SK-N-SH treated with all-trans-retinoic acid at 6 μM for 48 hours (cell line): ENCODE results near the gene SUCLA2.

ENCODE experiments used
- ATAC-seq: fragments of 200-7000 bp; cut with Tn5 transposase; 3 replicates; pipeline ENCODE4 v1.9.1; 2020; ENCODE audit warnings: mild to moderate bottlenecking, moderate library complexity
- ARNTL ChIP-seq: fragments of 450-650 bp; formaldehyde crosslinking; IDR thresholded peaks from 2 replicates; pipeline ENCODE4 v1.5.0; 2020; ENCODE audit warnings: low read depth, mild to moderate bottlenecking, moderate library complexity, borderline replicate concordance
- BACH2 ChIP-seq: fragments of 250-450 bp; sonication (Bioruptor Pico); IDR thresholded peaks from 2 replicates; pipeline ENCODE4 v1.9.0; 2021; ENCODE audit warnings: mild to moderate bottlenecking, borderline replicate concordance
- CREB5 ChIP-seq: fragments of 250-450 bp; sonication (Bioruptor Pico); IDR thresholded peaks from 2 replicates; pipeline ENCODE4 v1.5.1; 2020; ENCODE audit warnings: low read depth, mild to moderate bottlenecking, moderate library complexity
- CSDC2 ChIP-seq: fragments of 250-450 bp; sonication (Bioruptor Pico); IDR thresholded peaks from 2 replicates; pipeline ENCODE4 v1.5.0; 2020; ENCODE audit warnings: mild to moderate bottlenecking, moderate library complexity
- ESRRG ChIP-seq: fragments of 250-450 bp; sonication (Bioruptor Pico); IDR thresholded peaks from 2 replicates; pipeline ENCODE4 v1.6.1; 2021; ENCODE audit warnings: mild to moderate bottlenecking
- GLIS3 ChIP-seq: fragments of 250-450 bp; sonication (Bioruptor Pico); IDR thresholded peaks from 2 replicates; pipeline ENCODE4 v1.5.0; 2020; ENCODE audit warnings: mild to moderate bottlenecking, moderate library complexity
- OSR1 ChIP-seq: fragments of 250-450 bp; sonication (Bioruptor Pico); IDR thresholded peaks from 2 replicates; pipeline ENCODE4 v1.8.0; 2022; ENCODE audit warnings: moderate library complexity, mild to moderate bottlenecking, inconsistent platforms
- POU6F1 ChIP-seq: fragments of 250-450 bp; sonication (Bioruptor Pico); IDR thresholded peaks from 2 replicates; pipeline ENCODE4 v1.8.0; 2021; ENCODE audit warnings: low read depth, mild to moderate bottlenecking, moderate library complexity, borderline replicate concordance
- PPARA ChIP-seq: fragments of 250-450 bp; sonication (Bioruptor Pico); IDR thresholded peaks from 2 replicates; pipeline ENCODE4 v1.5.0; 2020; ENCODE audit warnings: mild to moderate bottlenecking, borderline replicate concordance
- RARB ChIP-seq: fragments of 250-450 bp; sonication (Bioruptor Pico); IDR thresholded peaks from 2 replicates; pipeline ENCODE4 v1.8.0; 2021; ENCODE audit warnings: mild to moderate bottlenecking, moderate library complexity
- SNAI2 ChIP-seq: fragments of 250-450 bp; sonication (Bioruptor Pico); IDR thresholded peaks from 2 replicates; pipeline ENCODE4 v1.5.0; 2020; ENCODE audit warnings: mild to moderate bottlenecking, moderate library complexity
- TOX ChIP-seq: fragments of 250-450 bp; sonication (Bioruptor Pico); IDR thresholded peaks from 2 replicates; pipeline ENCODE4 v1.8.0; 2021; ENCODE audit warnings: mild to moderate bottlenecking, moderate library complexity, borderline replicate concordance
- TSHZ2 ChIP-seq: fragments of 250-450 bp; sonication (Bioruptor Pico); IDR thresholded peaks from 2 replicates; pipeline ENCODE4 v1.5.0; 2020; ENCODE audit warnings: mild to moderate bottlenecking, moderate library complexity
- ZC3H10 ChIP-seq: fragments of 250-450 bp; sonication (Bioruptor Pico); IDR thresholded peaks from 2 replicates; pipeline ENCODE4 v1.5.1; 2021; ENCODE audit warnings: mild to moderate bottlenecking, moderate library complexity
- ZFP3 ChIP-seq: fragments of 250-450 bp; sonication (Bioruptor Pico); IDR thresholded peaks from 2 replicates; pipeline ENCODE4 v1.5.0; 2020; ENCODE audit warnings: mild to moderate bottlenecking, moderate library complexity
- ZFP30 ChIP-seq: fragments of 450-650 bp; formaldehyde crosslinking; IDR thresholded peaks from 2 replicates; pipeline ENCODE4 v1.5.0; 2022; ENCODE audit warnings: mild to moderate bottlenecking, moderate library complexity
- ZNF70 ChIP-seq: fragments of 450-650 bp; formaldehyde crosslinking; IDR thresholded peaks from 2 replicates; pipeline ENCODE4 v1.5.0; 2020; ENCODE audit warnings: mild to moderate bottlenecking, moderate library complexity
- TF ChIP-seq, protein P1 (sequence below): fragments of 250-450 bp; sonication (Bioruptor Pico); IDR thresholded peaks from 2 replicates; pipeline ENCODE4 v1.8.0; 2020; ENCODE audit warnings: mild to moderate bottlenecking, moderate library complexity, borderline replicate concordance

The SUCLA2 gene

DNA sequence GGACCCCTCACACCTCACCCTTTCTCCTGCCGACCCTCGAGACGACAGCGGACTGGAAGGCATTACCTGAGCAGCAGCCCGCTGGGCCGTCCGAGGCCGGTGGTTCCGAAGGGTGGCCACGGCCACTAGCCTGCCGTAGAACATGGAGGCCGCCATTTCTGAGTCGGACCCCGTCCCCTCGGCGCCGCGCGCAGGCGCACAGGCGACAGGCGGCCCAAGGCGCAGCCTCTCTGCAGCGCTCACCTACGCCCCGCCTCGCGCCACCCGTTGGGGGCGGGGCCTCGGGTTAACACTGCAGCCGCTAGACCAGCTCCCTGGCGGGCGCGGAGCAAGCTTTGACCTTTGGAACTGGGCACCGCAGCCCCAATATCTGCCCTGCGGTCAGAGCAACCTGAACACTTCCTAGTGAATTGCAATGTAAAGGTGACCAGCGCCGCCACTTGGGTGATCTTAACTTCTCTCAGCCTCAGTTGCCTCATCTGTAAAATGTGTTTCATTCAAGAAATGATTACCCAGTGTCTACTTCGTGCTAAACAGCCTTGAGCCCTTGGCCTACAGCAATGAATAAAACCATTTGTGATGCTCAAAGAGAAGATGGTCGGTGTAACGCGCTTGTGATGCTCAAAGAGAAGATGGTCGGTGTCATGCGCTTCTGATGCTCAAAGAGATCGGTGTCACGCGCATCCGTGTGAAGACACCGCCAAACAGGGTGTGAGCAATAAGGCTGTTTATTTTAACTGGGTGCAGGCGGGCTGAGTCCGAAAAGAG lies at the start of gene SUCLA2:
Gene SUCLA2 (minus strand): TSS at position 160 of the 768 bp plus-strand sequence. CDS start 4 bp downstream, at position 156.
- TF ChIP-seq SNAI2 (CRISPR knock-in tag) (no peak), TOX (CRISPR knock-in tag) (no peak), TSHZ2 (CRISPR knock-in tag) (no peak), ZNF70 (CRISPR knock-in tag) (no peak), PPARA (CRISPR knock-in tag) (no peak), ZFP30 (CRISPR knock-in tag) (no peak), ESRRG (CRISPR knock-in tag) (no peak), ZC3H10 (CRISPR knock-in tag) (no peak), POU6F1 (CRISPR knock-in tag) (no peak), ZFP3 (no peak), RARB (no peak), GLIS3 (CRISPR knock-in tag) (no peak), BACH2 (CRISPR knock-in tag) (no peak)
- TF ChIP-seq, all 23 proteins: peak for 0
- peak; percentile 100 for ATAC-seq

DNA sequence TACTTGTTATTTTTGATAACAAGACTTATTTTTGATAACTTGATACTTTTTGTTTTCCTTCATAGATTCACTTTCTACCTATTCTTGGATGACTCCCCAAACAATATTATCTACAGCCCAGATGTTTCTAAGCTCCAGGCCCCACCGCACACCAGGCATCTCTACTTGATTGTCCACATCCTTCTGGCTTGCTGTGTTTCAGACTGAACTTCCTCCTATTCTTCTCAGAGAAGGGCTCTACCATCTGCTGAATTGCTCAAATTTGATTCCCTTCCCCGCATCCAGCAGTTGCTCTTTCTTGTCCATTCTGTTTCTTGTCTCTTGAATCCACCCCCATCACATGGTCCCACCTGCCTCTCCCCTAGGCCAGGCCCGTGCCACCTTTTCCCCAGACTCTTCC lies 49.5 kb upstream of the SUCLA2 start:
- TF ChIP-seq CSDC2 (CRISPR knock-in tag) (no peak), TSHZ2 (CRISPR knock-in tag) (no peak), TOX (CRISPR knock-in tag) (no peak), SNAI2 (CRISPR knock-in tag) (no peak)
- no peak for ATAC-seq

DNA sequence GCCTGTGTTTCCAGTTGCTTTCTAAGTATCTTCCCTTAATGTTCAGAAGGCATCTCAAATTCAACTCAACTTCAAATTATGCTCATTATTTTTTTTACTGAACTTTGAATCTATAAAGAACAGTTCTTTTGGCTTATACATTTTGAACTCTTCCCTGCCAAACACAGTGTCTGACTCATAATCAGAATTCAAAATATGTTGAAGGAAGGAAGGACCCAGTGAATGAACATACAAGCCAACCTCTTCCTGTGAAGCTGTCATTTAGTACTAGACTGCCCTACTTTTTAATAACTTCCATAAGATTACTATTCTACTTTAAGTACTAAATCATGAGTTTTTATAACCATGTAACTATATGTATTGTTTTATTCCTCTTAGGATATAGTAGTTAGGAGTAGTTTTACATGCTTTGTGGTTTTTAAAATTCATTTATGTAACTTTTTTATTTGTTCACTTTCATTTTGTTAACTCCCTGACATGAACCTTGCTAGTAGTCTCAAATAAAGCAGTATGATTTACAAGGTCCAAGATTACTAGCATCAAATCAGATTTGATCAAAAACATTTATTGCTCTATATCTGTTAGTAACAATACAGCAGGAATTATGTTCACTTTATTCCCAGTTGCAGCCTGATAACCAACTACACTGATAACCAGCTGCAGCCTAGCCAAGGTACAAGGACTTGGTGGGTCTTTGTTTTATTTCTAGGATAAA lies 42.9 kb upstream of the SUCLA2 start:
- TF ChIP-seq ESRRG (CRISPR knock-in tag) (no peak), ZNF70 (CRISPR knock-in tag) (no peak), BACH2 (CRISPR knock-in tag) (no peak), ZFP3 (no peak), POU6F1 (CRISPR knock-in tag) (no peak), RARB (no peak), SNAI2 (CRISPR knock-in tag) (no peak), CREB5 (CRISPR knock-in tag) (no peak), ARNTL (no peak), ZFP30 (CRISPR knock-in tag) (no peak), TSHZ2 (CRISPR knock-in tag) (no peak), OSR1 (CRISPR knock-in tag) (no peak), CSDC2 (CRISPR knock-in tag) (no peak)
- TF ChIP-seq, protein P1, sequence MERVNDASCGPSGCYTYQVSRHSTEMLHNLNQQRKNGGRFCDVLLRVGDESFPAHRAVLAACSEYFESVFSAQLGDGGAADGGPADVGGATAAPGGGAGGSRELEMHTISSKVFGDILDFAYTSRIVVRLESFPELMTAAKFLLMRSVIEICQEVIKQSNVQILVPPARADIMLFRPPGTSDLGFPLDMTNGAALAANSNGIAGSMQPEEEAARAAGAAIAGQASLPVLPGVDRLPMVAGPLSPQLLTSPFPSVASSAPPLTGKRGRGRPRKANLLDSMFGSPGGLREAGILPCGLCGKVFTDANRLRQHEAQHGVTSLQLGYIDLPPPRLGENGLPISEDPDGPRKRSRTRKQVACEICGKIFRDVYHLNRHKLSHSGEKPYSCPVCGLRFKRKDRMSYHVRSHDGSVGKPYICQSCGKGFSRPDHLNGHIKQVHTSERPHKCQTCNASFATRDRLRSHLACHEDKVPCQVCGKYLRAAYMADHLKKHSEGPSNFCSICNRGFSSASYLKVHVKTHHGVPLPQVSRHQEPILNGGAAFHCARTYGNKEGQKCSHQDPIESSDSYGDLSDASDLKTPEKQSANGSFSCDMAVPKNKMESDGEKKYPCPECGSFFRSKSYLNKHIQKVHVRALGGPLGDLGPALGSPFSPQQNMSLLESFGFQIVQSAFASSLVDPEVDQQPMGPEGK (CRISPR knock-in tag): no peak
- TF ChIP-seq, all 23 proteins: peak for 0
- peak; percentile 91 for ATAC-seq
